WTC11 (cell line): ENCODE data around the gene NTRK3. TPM values are rescaled to one million over a fixed set of nuclear protein-coding genes. Genes with fewer than 3 reads are reported as not detected.

Source experiments
- ATAC-seq: fragments of 200-7000 bp; cut with Tn5 transposase; 2 replicates; pipeline ENCODE4 v1.10.0; 2021; ENCODE audit warnings: mild to moderate bottlenecking, moderate library complexity
- CTCF ChIA-PET: fragments of 300-600 bp; sonication (Branson Sonifier 250); formaldehyde crosslinking; loops from one replicate; lab custom pipeline; 2021; ENCODE audit warnings: antibody characterized with exemption; lab: Charles Lee
- POLR2A ChIA-PET: fragments of 350-600 bp; sonication (Branson Sonifier 250); formaldehyde crosslinking; loops from one replicate; lab custom pipeline; 2021; ENCODE audit warnings: antibody characterized with exemption; lab: Charles Lee
- DNase-seq: peaks from one replicate; pipeline ENCODE4 v3.0.0; 2021; ENCODE audit warnings: low spot score
- H3K27ac Mint-ChIP-seq: 2 replicates; pipeline ENCODE4 v1.8.0; 2021; ENCODE audit warnings: mixed read lengths
- H3K27me3 Mint-ChIP-seq: 2 replicates; pipeline ENCODE4 v1.8.0; 2021; ENCODE audit warnings: low read depth, mild to moderate bottlenecking, moderate library complexity, mixed read lengths
- H3K36me3 Mint-ChIP-seq: 2 replicates; pipeline ENCODE4 v1.8.0; 2021; ENCODE audit warnings: mixed read lengths
- H3K4me1 Mint-ChIP-seq: 2 replicates; pipeline ENCODE4 v1.8.0; 2022; ENCODE audit warnings: mixed read lengths
- H3K4me3 Mint-ChIP-seq: 2 replicates; pipeline ENCODE4 v1.8.0; 2021; ENCODE audit warnings: mild to moderate bottlenecking, moderate library complexity, mixed read lengths
- H3K9me3 Mint-ChIP-seq: 2 replicates; pipeline ENCODE4 v1.8.0; 2021; ENCODE audit warnings: mixed read lengths
- ATF3 ChIP-seq: sonication (generic); formaldehyde crosslinking; conservative IDR thresholded peaks from 2 replicates; pipeline ENCODE4 v1.8.1; 2022; ENCODE audit warnings: mild to moderate bottlenecking, missing genetic modification reagents
- CREB1 ChIP-seq: sonication (generic); formaldehyde crosslinking; IDR thresholded peaks from 2 replicates; pipeline ENCODE4 v1.8.0; 2023; ENCODE audit warnings: mild to moderate bottlenecking, missing genetic modification reagents
- E2F4 ChIP-seq: sonication (generic); formaldehyde crosslinking; IDR thresholded peaks from 2 replicates; pipeline ENCODE4 v1.8.1; 2022; ENCODE audit warnings: low read depth, mild to moderate bottlenecking, moderate library complexity, missing genetic modification reagents, borderline replicate concordance
- FOXJ3 ChIP-seq: sonication (generic); formaldehyde crosslinking; IDR thresholded peaks from 2 replicates; pipeline ENCODE4 v1.9.0; 2021; ENCODE audit warnings: missing genetic modification reagents, mild to moderate bottlenecking, borderline replicate concordance
- FOXP4 ChIP-seq: sonication (generic); formaldehyde crosslinking; IDR thresholded peaks from 2 replicates; pipeline ENCODE4 v1.8.0; 2022; ENCODE audit warnings: mild to moderate bottlenecking, missing genetic modification reagents
- GABPB1 ChIP-seq: sonication (generic); formaldehyde crosslinking; IDR thresholded peaks from 2 replicates; pipeline ENCODE4 v1.8.1; 2023; ENCODE audit warnings: mild to moderate bottlenecking, missing genetic modification reagents
- HMGA2 ChIP-seq: fragments of 250-450 bp; sonication (Bioruptor Pico); IDR thresholded peaks from 2 replicates; pipeline ENCODE4 v1.4.0; 2021; ENCODE audit warnings: mild to moderate bottlenecking, moderate library complexity
- IRF1 ChIP-seq: sonication (generic); formaldehyde crosslinking; IDR thresholded peaks from 2 replicates; pipeline ENCODE4 v1.8.0; 2023; ENCODE audit warnings: missing genetic modification reagents
- JAZF1 ChIP-seq: fragments of 250-450 bp; sonication (Bioruptor Pico); IDR thresholded peaks from 2 replicates; pipeline ENCODE4 v1.9.0; 2021; ENCODE audit warnings: moderate library complexity, mild to moderate bottlenecking, inconsistent platforms
- PREB ChIP-seq: sonication (generic); formaldehyde crosslinking; IDR thresholded peaks from 2 replicates; pipeline ENCODE4 v1.8.1; 2022; ENCODE audit warnings: mild to moderate bottlenecking, missing genetic modification reagents, moderate library complexity, borderline replicate concordance
- TCF7 ChIP-seq: sonication (generic); formaldehyde crosslinking; IDR thresholded peaks from 2 replicates; pipeline ENCODE4 v1.8.0; 2022; ENCODE audit warnings: mild to moderate bottlenecking, low read depth, missing genetic modification reagents, moderate library complexity
- USF1 ChIP-seq: sonication (generic); formaldehyde crosslinking; IDR thresholded peaks from 2 replicates; pipeline ENCODE4 v1.8.0; 2022; ENCODE audit warnings: mild to moderate bottlenecking, missing genetic modification reagents
- ZBTB43 ChIP-seq: sonication (generic); formaldehyde crosslinking; IDR thresholded peaks from 2 replicates; pipeline ENCODE4 v1.8.1; 2023; ENCODE audit warnings: mild to moderate bottlenecking, missing genetic modification reagents
- ZMAT4 ChIP-seq: fragments of 250-450 bp; sonication (Bioruptor Pico); IDR thresholded peaks from 2 replicates; pipeline ENCODE4 v1.9.0; 2021; ENCODE audit warnings: mild to moderate bottlenecking
- ZNF423 ChIP-seq: fragments of 250-450 bp; sonication (Bioruptor Pico); IDR thresholded peaks from 2 replicates; pipeline ENCODE4 v2.1.2; 2022; ENCODE audit warnings: mild to moderate bottlenecking, moderate library complexity
- ZNF425 ChIP-seq: fragments of 250-450 bp; sonication (Bioruptor Pico); conservative IDR thresholded peaks from 2 replicates; pipeline ENCODE4 v1.9.0; 2021; ENCODE audit warnings: mild to moderate bottlenecking
- ZSCAN18 ChIP-seq: fragments of 250-450 bp; sonication (Bioruptor Pico); IDR thresholded peaks from 2 replicates; pipeline ENCODE4 v2.1.2; 2022; ENCODE audit warnings: mild to moderate bottlenecking, moderate library complexity
- total RNA-seq: library from RNA; stranded (reverse); gene quantifications from 3 replicates; pipeline ENCODE4 v1.2.3, GENCODE V29; 2021

NTRK3 gene
- total RNA-seq, 1 experiment from 2014 or later, result 12.3 TPM

- TF ChIP-seq FOXP4 (CRISPR knock-in tag) (no peak), ZBTB43 (CRISPR knock-in tag) (no peak), GABPB1 (no peak), ZNF425 (no peak), ZMAT4 (no peak), ZNF423 (CRISPR knock-in tag) (peak; percentile 63; the same call in 1 of the 2 replicates)
Measured at GRCh38 chr15:88243895-88244787, 12.4 kb downstream of the NTRK3 start (continued).

GRCh38 chr15:88242586-88243555, 13.7 kb downstream of the NTRK3 start:
- Mint-ChIP-seq H3K36me3 (peaks cover 5% of the 10 kb centered on the region; the same call in 1 of the 2 replicates), H3K27ac (no peak overlapping the region), H3K27me3 (peaks cover 3% of the 10 kb centered on the region; the same call in 1 of the 2 replicates), H3K4me3 (no peak overlapping the region), H3K9me3 (peaks cover 12% of the 10 kb centered on the region), H3K4me1 (peaks cover 31% of the 10 kb centered on the region)
- ChIA-PET CTCF (interaction anchor here (0.9 to 1.9 kb wide), 4 partner anchors 39 to 207 kb away, joined by 3 to 6 read pairs (median 4); no protein-coding TSS in a partner anchor), POLR2A (no interaction called here)
- no peak for TF ChIP-seq FOXJ3 (CRISPR knock-in tag)
- no peak for TF ChIP-seq CREB1
- no peak for TF ChIP-seq E2F4 (CRISPR knock-in tag)
- ATAC-seq (no peak), DNase-seq (no peak)

GRCh38 chr15:88241461-88241860, 15.1 kb downstream of the NTRK3 start:
- Mint-ChIP-seq H3K36me3 (peaks cover 7% of the 10 kb centered on the region; the same call in 1 of the 2 replicates), H3K9me3 (peaks cover 20% of the 10 kb centered on the region), H3K4me1 (peaks cover 27% of the 10 kb centered on the region), H3K4me3 (no peak overlapping the region), H3K27ac (no peak overlapping the region), H3K27me3 (peaks cover 3% of the 10 kb centered on the region; the same call in 1 of the 2 replicates)
- no peak for DNase-seq
- ChIA-PET CTCF (interaction anchor here (0.8 to 1.9 kb wide), 5 partner anchors 31 to 238 kb away, joined by 3 to 6 read pairs (median 3); no protein-coding TSS in a partner anchor), POLR2A (no interaction called here)
- TF ChIP-seq IRF1 (CRISPR knock-in tag) (no peak), PREB (CRISPR knock-in tag) (no peak), ATF3 (CRISPR knock-in tag) (no peak), USF1 (CRISPR knock-in tag) (no peak), ZSCAN18 (no peak), HMGA2 (CRISPR knock-in tag) (no peak), TCF7 (no peak), JAZF1 (CRISPR knock-in tag) (no peak)
- ATAC-seq, result no peak
